Measurements from ENCODE around the gene PCSK4. TPM values are rescaled to one million over a fixed set of nuclear protein-coding genes. Genes with fewer than 3 reads are reported as not detected.

PCSK4 gene
- total and polyA plus RNA-seq, 2 of the 13 experiments (the other 11 are each of a cell fraction or from before 2014, with no cell fraction given) = 2.0 to 2.7 TPM

DNA sequence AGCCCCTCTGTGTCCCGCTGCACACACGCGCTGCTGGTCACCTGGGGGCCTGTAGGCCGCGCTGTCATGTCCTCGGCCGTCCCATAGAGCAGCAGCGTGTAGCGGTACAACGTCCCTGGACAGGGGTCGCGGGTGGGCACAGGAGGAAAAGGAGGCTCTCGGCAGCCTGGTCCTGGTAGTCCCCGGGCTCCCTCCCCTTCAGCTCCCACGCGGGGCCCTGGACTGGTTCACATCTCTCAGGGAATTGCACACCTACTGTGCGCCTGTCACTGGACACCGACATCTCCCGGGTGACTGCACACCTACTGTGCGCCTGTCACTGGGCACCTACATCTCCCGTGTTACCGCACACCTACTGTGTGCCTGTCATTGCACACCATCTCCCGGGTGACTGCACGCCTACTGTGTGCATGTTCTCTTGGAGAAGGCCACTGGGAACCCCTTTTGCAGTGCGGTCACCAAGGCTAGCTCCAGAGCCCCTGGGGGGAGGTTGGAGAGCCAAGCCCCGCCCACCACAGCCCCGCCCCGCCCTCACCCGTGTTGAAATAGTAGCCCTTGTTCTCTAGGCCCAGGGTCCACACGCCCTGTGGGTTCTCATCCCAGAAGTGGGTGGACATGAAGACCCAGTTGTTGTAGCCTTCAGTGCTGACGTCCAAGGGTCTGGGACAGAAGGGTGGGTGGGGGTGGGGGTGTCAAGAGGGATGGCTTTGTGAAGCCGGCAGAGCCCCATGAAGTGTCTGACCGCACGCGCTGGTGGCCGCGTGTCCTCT lies 7.6 kb downstream of the PCSK4 start (continued):
- TF ChIP-seq, protein P1, sequence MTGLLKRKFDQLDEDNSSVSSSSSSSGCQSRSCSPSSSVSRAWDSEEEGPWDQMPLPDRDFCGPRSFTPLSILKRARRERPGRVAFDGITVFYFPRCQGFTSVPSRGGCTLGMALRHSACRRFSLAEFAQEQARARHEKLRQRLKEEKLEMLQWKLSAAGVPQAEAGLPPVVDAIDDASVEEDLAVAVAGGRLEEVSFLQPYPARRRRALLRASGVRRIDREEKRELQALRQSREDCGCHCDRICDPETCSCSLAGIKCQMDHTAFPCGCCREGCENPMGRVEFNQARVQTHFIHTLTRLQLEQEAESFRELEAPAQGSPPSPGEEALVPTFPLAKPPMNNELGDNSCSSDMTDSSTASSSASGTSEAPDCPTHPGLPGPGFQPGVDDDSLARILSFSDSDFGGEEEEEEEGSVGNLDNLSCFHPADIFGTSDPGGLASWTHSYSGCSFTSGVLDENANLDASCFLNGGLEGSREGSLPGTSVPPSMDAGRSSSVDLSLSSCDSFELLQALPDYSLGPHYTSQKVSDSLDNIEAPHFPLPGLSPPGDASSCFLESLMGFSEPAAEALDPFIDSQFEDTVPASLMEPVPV (CRISPR knock-in tag; IDR thresholded peaks at IDR 0.05) = no peak
- TF ChIP-seq, protein P2, sequence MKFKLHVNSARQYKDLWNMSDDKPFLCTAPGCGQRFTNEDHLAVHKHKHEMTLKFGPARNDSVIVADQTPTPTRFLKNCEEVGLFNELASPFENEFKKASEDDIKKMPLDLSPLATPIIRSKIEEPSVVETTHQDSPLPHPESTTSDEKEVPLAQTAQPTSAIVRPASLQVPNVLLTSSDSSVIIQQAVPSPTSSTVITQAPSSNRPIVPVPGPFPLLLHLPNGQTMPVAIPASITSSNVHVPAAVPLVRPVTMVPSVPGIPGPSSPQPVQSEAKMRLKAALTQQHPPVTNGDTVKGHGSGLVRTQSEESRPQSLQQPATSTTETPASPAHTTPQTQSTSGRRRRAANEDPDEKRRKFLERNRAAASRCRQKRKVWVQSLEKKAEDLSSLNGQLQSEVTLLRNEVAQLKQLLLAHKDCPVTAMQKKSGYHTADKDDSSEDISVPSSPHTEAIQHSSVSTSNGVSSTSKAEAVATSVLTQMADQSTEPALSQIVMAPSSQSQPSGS (CRISPR knock-in tag; IDR thresholded peaks at IDR 0.05) = no peak
- TF ChIP-seq RXRA (CRISPR knock-in tag; IDR thresholded peaks at IDR 0.05) (peak; percentile 20; the same call in 1 of the 2 replicates), SP4 (CRISPR knock-in tag; IDR thresholded peaks at IDR 0.05) (peak; percentile 52; the same call in 1 of the 2 replicates), HNF4G (IDR thresholded peaks at IDR 0.05; ENCODE audit: borderline replicate concordance, low read depth, low read length) (peak; percentile 45; the same call in 1 of the 2 replicates), HNF4G (CRISPR knock-in tag; IDR thresholded peaks at IDR 0.05; ENCODE audit: borderline replicate concordance, low read depth) (no peak), ZNF749 (CRISPR knock-in tag; IDR thresholded peaks at IDR 0.05; ENCODE audit: borderline replicate concordance) (no peak), ZSCAN22 (CRISPR knock-in tag; IDR thresholded peaks at IDR 0.05) (no peak), ATM (IDR thresholded peaks at IDR 0.05; ENCODE audit: borderline replicate concordance) (no peak), CHD4 (IDR thresholded peaks at IDR 0.05; ENCODE audit: borderline replicate concordance, low read length) (peak; percentile 88), ZMYM2 (CRISPR knock-in tag; IDR thresholded peaks at IDR 0.05) (peak; percentile 91), ZNF660 (CRISPR knock-in tag; IDR thresholded peaks at IDR 0.05; ENCODE audit: borderline replicate concordance, low read depth) (no peak), TBX3 (IDR thresholded peaks at IDR 0.05; ENCODE audit: borderline replicate concordance) (no peak)
- TF ChIP-seq, protein P3, sequence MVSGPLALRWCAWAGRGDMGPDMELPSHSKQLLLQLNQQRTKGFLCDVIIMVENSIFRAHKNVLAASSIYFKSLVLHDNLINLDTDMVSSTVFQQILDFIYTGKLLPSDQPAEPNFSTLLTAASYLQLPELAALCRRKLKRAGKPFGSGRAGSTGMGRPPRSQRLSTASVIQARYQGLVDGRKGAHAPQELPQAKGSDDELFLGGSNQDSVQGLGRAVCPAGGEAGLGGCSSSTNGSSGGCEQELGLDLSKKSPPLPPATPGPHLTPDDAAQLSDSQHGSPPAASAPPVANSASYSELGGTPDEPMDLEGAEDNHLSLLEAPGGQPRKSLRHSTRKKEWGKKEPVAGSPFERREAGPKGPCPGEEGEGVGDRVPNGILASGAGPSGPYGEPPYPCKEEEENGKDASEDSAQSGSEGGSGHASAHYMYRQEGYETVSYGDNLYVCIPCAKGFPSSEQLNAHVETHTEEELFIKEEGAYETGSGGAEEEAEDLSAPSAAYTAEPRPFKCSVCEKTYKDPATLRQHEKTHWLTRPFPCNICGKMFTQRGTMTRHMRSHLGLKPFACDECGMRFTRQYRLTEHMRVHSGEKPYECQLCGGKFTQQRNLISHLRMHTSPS (CRISPR knock-in tag; IDR thresholded peaks at IDR 0.05; ENCODE audit: low read depth) = 0 out of 2 replicates have a peak, but pooled peaks have one; percentile 51
- TF ChIP-seq, protein P4, sequence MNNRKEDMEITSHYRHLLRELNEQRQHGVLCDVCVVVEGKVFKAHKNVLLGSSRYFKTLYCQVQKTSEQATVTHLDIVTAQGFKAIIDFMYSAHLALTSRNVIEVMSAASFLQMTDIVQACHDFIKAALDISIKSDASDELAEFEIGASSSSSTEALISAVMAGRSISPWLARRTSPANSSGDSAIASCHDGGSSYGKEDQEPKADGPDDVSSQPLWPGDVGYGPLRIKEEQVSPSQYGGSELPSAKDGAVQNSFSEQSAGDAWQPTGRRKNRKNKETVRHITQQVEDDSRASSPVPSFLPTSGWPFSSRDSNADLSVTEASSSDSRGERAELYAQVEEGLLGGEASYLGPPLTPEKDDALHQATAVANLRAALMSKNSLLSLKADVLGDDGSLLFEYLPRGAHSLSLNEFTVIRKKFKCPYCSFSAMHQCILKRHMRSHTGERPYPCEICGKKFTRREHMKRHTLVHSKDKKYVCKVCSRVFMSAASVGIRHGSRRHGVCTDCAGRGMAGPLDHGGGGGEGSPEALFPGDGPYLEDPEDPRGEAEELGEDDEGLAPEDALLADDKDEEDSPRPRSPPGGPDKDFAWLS (CRISPR knock-in tag; IDR thresholded peaks at IDR 0.05; ENCODE audit: borderline replicate concordance) = no peak
- TF ChIP-seq, protein P5, sequence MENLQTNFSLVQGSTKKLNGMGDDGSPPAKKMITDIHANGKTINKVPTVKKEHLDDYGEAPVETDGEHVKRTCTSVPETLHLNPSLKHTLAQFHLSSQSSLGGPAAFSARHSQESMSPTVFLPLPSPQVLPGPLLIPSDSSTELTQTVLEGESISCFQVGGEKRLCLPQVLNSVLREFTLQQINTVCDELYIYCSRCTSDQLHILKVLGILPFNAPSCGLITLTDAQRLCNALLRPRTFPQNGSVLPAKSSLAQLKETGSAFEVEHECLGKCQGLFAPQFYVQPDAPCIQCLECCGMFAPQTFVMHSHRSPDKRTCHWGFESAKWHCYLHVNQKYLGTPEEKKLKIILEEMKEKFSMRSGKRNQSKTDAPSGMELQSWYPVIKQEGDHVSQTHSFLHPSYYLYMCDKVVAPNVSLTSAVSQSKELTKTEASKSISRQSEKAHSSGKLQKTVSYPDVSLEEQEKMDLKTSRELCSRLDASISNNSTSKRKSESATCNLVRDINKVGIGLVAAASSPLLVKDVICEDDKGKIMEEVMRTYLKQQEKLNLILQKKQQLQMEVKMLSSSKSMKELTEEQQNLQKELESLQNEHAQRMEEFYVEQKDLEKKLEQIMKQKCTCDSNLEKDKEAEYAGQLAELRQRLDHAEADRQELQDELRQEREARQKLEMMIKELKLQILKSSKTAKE (CRISPR knock-in tag; IDR thresholded peaks at IDR 0.05; ENCODE audit: borderline replicate concordance) = no peak

Measured in HepG2 (cell line).